Measurements from ENCODE around the gene RXRA.

The RXRA gene

GRCh38 chr9:134356496-134357470 is 30.5 kb downstream of the RXRA start:
- no peak for DNase-seq

- DNase-seq, result no peak
These were observed 31.4 kb downstream of the RXRA start for GRCh38 chr9:134357631-134358025.

GRCh38 chr9:134358026-134358661 is 31.9 kb downstream of the RXRA start:
- DNase-seq, result no peak

GRCh38 chr9:134358662-134359319 is 32.5 kb downstream of the RXRA start:
- DNase-seq, result no peak

- DNase-seq, result no peak
These were observed 33.4 kb downstream of the RXRA start for GRCh38 chr9:134359493-134360179.

- DNase-seq, result no peak
These were observed 34.0 kb downstream of the RXRA start for GRCh38 chr9:134360180-134360759.

- no peak for DNase-seq
These were observed 34.6 kb downstream of the RXRA start for GRCh38 chr9:134360897-134361296.

GRCh38 chr9:134361426-134361825 is 35.2 kb downstream of the RXRA start:
- DNase-seq, result no peak

- DNase-seq, result no peak
These were observed 35.7 kb downstream of the RXRA start for GRCh38 chr9:134361843-134362414.

- no peak for DNase-seq
These were observed 37.2 kb downstream of the RXRA start for GRCh38 chr9:134363450-134363849.

- no peak for DNase-seq
These were observed 38.3 kb downstream of the RXRA start for GRCh38 chr9:134364391-134365114.

- DNase-seq, result no peak
These were observed 38.9 kb downstream of the RXRA start for GRCh38 chr9:134365115-134365596.

- no peak for DNase-seq
These were observed 39.6 kb downstream of the RXRA start for GRCh38 chr9:134365791-134366222.

GRCh38 chr9:134366223-134367031 is 40.2 kb downstream of the RXRA start:
- no peak for DNase-seq

GRCh38 chr9:134367061-134367460 is 40.8 kb downstream of the RXRA start:
- no peak for DNase-seq

GRCh38 chr9:134367791-134368490 is 41.7 kb downstream of the RXRA start:
- DNase-seq, result no peak

GRCh38 chr9:134368571-134368970 is 42.3 kb downstream of the RXRA start:
- no peak for DNase-seq

- DNase-seq, result no peak
These were observed 43.4 kb downstream of the RXRA start for GRCh38 chr9:134369416-134370212.

- no peak for DNase-seq
These were observed 43.9 kb downstream of the RXRA start for GRCh38 chr9:134370213-134370492.
